GM18520 (cell line): Measurements from ENCODE around the gene ADGRG3.

ENCODE experiments used
- ATAC-seq: cut with Tn5 transposase; IDR thresholded peaks from one replicate; pipeline ENCODE4 v1.9.1; 2021; ENCODE audit not compliant: unreplicated experiment

The ADGRG3 gene

DNA sequence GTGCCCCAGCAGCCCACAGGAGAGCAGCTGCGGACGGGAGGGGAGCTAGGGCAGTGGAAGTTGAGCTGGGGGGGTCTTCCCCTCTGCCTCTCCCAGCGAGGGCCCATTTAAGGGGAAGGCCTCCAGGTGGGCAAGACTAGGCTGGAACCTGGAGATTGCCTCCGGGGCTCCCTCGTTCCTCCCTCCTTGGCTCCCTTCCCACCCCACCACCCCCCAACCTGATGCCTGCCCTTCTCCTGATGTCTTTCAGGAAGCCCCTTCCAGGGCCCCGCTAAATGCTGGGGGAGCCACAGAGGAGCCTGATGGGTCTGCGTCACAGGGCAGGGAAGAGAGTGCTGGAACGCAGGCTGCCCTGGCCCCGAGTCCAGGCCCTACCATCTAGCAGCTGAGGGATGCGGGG is 22.9 kb upstream of the ADGRG3 start:
- ATAC-seq, result no peak

DNA sequence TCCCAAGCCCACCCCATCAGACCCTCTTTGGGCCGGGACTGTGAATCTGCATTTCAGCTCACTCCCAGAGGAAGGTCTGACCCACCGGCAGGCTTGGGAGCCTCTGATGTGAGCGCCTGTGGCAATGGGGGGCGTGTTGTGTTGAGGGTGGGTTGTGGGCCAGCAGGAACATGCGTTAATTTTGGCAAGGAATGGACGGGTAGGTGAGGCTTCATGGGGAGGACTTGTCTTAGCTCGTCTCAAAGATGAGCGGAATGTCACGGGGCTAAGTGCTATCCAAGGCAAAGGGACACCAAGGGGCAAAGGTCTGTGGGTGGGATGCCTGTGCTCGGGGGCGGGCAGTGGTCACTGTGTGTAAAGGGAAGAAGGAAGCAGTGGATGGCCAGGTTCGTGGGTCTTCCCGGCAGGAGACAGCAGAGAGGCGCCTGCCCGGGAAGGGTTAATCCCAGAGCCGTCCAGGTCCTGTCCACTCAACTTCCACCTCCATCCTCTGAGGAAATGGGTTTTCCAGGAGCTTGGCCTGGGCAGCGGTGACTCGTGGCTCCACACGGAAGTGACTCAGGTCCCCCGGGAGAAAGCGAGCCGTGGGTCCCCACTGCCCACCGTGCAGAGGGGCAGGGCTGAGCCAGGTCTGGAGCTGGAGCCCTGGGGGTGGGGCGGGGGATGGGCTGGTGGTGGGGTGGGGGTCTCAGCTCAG is 22.3 kb upstream of the ADGRG3 start:
- no peak for ATAC-seq

DNA sequence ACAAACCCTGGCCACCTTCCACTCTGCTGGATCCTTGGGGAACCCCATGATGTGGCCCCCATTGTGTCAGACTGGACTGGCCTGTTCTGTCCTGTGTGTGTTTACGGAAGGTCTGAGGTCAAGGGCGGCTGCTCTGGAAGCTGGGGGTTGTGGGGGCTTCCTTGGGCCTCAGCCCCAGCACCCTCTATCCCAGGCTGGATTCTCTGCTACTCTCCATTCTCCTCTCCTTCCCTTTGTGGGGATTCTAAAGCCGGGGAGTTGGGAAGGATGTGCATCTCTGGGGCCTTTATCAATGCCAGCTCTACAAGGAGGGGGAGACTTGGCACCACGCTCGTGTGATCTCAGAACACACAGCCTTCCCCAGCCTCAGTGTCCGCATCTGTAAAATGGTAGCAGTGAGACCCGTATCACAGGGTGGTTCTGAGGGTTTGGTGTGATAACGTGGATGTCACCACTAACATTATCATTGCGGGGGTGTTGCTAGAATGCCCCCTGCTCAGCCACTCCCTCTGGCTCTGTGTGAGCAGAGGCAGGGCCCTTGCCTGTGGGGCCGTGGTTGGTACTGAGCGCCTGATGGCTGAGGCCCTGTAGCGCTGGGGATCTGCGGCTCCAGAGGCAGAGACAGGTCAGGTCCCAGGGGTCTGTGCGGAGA is 21.6 kb upstream of the ADGRG3 start:
- ATAC-seq, result no peak

DNA sequence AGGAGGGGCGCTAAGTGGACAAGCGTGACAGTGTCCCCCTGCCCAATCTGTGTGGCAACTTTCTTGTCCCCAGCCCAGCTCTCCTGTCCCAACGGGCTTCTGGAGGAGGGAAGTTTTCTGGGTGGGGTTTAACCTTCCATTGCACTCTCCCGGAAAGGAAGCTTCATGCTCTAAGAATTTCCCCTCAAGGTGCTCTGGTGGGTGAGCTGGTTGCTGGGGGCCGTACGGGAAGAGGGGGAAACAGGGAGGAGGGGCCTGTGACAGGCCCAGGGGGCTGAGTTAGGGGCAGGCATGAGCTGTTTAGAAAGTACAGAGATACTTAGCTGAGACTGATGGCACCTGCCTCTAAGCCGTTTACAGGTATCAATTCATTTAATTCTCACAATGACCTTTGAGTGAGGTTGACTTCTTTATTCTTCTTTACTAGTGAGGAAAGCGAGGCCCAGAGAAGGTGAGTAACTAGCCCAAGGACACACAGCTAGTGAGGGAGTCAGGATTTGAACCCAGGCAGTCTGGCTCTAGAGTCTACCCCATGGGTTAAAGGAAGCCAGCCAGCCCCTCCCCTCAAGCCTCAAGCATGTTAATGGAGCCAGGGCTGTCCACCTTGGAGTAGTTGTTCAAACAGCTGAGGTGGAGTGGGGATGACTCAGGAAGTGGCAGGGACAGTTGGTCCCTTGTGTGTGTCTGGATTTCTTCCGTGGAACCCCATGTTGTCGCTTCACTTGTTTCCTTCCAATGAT is 20.8 kb upstream of the ADGRG3 start:
- ATAC-seq, result no peak

DNA sequence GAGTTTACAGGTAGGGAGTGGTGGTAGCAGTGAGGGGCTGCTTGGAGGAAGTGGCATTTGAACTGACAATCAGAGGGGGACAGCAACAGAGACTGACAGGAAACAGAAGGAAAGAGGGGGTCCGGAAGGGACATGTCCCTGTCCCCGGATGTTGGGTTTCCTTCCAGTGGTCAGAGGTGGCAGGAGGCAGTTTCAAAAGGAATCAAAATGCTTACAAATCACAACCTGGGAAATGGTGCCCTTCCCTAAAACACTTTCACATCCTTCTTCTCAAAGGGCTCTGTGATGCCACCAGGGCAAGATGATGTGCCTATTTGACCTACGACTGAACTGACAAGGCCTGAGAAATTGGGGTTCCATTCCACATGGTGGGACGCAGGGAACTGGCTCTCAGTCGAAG is 20.0 kb upstream of the ADGRG3 start:
- no peak for ATAC-seq

DNA sequence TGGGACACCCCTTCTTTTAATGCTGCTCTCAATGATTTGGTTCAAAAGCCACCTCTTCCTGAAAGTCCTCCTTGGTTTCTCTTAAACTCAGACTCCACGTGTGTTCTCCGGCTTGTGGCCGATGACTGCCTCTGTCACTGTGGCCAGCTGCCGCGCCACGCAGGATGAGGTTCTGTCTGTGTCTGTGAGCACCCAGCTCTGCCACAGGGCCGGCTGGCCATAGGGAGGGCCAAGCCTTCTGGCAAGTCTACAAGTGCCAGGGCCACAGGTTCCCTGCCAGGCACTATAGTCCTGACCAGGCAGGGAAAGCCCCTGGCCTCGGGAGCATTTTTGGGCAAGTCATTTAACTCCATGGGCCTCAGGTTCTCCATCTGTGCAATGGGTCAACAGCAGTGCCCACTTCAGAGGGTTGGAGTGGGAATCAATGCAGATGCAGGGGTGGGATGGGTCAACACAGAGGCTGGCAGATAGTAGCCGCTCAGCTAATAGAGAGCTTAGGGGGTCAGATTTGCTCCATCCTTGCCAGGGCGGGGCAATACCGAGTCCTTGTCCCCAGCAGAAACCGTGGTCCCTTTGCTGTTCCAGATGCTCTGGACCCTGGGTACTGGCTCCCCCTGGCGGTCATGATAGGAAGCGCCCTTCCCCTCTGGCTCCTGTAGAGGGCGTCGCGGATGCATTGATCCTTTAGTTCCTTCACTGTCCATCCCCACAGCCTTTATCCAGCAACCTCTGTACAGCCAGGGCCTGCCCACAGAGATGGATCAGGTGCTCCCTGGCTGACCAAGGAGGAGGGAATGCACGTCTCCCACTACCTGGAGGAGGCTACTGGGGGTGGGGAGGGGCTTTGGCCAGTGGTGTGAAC is 19.3 kb upstream of the ADGRG3 start:
- peak; percentile 61 for ATAC-seq

DNA sequence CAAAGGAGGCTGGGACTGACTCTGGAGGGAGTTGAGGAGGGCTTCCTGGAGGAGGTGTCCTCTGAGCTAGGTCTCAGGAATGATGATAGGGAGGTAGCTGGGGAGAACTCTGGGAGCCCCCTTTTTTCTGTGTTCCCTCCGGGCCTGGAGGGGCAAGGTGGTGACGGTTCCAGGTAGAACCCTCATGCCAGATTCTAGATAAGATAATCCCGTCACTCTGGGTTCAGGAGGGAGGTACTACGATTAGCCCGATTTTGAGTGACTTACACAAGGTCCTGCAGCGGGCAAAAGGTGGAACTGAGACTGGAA is 18.7 kb upstream of the ADGRG3 start:
- ATAC-seq, result no peak

DNA sequence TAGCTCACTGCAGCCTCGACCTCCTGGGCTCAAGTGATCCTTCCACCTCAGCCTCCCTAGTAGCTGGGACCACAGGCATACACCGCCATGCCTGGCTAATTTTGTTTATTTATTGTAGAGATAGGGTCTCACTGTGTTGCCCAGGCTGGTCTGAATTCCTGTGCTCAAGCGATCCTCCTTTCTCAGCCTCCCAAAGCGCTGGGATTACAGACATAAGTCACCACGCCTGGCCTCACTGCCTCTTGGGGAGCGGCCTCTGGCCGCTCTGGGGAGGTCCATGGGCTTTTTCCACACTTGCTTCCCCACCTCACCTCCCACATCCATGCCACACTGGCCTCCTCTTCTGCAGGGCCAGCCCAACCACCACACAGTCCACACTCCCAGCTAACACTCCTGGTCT is 18.3 kb upstream of the ADGRG3 start:
- ATAC-seq, result no peak

DNA sequence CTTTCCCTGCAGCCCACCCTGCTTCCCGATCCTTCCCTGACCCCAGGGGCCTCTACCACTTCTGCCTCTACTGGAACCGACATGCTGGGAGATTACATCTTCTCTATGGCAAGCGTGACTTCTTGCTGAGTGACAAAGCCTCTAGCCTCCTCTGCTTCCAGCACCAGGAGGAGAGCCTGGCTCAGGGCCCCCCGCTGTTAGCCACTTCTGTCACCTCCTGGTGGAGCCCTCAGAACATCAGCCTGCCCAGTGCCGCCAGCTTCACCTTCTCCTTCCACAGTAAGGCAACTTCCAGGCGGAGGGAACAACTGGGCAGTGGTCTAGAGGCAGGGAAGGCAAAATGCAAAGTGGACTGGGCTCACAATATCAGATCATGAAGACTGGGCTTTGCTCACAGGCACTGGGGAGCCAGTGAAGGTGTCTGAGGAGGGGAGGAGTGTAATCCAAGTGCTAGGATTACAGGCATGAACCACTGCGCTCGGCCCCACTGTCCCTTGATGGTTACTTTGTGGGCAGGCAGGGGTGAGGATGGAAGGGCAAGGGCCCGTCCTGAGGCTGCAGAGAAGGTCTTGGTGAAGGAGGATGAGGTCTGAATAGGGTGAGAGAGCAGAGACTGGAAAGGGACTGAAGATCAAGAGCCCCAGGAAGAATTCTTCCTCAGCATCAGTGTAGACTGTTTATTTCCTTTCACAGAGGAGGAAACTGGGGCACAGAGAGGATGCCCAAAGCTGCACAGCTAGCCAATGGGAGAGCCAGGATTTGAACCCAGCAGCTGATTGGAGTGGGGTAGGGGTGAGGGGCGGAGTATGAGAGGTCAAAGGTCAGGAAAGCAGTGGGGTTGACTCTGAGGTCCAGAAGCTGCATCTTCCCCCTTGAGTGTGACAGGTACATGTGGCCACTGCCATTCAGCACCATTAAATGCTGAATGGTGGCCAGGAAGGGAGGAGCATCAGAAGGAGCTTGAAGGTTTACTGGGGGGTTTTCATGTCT is 16.5 kb upstream of the ADGRG3 start:
- no peak for ATAC-seq

DNA sequence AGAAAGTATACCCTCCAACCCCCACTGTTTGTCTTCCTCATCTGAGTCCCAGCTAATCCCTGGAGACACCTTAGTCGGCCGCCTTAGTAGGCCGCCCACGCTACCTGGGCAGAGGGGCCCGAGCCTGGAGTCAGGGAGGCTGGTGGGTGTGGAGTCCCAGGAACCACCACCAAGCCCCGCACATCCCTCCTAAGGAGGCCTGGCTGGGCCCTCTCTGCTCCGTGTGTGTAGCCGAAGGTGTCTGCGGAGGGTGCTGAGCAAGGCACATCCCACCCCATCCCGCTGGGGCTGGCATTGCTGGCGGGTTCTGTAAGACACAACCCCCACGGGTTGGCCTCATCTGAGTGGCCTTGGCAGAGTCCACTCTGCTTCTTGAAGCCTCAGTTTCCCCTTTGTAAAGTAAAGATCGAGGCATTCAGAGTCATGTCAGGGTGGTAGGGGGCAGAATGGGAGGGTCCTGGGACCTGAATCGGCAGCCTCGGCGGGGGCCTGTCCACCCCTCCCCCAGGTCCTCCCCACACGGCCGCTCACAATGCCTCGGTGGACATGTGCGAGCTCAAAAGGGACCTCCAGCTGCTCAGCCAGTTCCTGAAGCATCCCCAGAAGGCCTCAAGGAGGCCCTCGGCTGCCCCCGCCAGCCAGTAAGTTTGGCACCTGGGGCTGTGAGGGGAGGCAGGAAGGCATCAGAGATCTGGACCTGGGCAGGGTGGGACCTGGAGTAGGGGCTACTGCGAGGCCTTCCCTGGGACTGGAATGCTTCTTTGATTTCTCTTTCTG is 15.2 kb upstream of the ADGRG3 start:
- ATAC-seq, result no peak

DNA sequence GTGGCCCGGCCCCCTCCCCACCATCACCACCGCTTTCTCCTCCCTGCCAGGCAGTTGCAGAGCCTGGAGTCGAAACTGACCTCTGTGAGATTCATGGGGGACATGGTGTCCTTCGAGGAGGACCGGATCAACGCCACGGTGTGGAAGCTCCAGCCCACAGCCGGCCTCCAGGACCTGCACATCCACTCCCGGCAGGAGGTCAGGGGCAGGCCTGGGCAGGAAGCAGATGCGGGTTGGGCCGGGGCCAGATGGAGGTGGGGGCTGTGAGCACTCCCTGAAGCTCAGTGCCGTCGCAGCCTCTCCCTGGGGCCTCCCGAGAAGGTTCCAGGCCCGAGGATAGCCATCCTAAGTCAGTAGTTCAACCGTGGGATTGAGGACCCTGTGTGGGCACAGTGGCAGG is 14.2 kb upstream of the ADGRG3 start:
- ATAC-seq, result no peak

DNA sequence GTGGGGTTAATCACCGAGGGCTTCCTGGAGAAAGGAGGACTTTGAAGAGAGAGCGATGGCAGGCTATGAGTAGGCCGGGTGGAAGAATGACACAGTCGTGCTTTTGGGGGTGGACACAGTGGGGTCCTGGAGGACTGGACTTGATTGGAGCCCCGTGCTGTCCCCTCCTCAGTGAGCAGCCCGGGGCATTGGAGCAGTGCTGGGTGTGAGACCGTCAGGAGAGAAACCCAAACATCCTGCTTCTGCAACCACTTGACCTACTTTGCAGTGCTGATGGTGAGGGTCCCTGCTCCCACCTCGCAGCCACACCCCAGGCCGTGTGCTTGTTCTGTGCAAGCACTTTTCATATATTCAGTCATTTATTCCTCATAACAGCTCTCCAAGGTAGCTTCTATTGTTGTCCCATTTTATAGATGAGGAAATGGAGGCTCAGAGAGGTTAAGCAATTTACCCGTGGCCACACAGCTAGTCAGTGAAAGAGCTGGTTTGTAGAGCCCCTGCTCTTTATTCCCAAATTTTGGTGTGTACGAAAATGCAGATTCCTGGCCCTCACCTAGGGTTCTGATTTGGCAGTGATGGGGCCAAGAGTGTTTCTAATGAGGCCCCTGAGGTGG is 11.7 kb upstream of the ADGRG3 start:
- no peak for ATAC-seq

DNA sequence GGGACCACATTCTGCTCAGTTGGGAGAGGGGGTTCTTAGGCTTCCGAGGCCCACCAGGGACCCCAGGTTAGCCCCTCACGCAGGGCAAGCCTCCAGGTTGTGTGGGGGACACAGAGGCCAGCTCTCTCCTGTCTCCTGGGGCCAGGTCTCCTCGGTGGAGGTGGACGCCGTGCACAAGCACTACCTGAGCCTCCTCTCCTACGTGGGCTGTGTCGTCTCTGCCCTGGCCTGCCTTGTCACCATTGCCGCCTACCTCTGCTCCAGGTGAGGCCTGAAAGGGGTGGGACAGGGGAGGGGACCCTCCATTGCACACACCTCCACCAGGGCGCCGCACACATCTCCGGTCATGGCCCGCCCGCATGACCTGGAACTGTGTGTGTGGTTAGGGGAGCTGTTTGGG is 10.9 kb upstream of the ADGRG3 start:
- no peak for ATAC-seq

DNA sequence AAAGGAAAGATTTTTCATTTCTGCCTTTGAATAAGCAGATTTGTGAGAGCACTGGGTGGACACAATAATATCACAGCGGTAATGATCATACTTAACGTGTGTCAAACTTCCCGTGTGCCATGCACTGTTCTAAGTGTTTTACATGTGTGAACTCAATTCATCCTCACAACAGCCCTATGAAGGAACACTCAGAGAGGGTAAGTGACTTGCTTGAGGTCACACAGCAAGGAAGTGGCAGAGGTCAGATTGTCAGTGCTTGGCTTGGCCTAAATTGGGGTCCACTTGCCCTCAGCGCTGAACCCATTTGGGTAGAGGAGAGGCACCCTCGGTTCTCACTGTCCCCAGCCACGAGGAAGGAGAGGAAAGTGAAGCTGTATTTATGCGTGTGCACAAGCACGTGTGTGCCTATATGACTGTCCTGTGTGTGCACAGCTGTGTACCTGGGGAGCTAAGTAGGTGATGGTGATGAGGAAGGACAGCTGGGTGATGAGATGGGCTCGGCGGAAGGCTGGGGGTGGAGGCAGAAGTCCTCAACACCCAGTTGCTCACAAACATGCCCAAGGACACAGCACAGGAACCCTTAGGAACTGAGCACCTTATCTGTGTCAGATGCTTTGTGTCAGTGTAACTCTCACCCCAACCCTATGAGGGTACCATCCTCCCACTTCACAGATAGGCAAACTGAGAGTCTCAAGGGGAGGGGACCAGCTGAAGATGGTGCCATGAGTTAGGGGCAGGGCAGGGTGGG is 9.8 kb upstream of the ADGRG3 start:
- ATAC-seq, result no peak

DNA sequence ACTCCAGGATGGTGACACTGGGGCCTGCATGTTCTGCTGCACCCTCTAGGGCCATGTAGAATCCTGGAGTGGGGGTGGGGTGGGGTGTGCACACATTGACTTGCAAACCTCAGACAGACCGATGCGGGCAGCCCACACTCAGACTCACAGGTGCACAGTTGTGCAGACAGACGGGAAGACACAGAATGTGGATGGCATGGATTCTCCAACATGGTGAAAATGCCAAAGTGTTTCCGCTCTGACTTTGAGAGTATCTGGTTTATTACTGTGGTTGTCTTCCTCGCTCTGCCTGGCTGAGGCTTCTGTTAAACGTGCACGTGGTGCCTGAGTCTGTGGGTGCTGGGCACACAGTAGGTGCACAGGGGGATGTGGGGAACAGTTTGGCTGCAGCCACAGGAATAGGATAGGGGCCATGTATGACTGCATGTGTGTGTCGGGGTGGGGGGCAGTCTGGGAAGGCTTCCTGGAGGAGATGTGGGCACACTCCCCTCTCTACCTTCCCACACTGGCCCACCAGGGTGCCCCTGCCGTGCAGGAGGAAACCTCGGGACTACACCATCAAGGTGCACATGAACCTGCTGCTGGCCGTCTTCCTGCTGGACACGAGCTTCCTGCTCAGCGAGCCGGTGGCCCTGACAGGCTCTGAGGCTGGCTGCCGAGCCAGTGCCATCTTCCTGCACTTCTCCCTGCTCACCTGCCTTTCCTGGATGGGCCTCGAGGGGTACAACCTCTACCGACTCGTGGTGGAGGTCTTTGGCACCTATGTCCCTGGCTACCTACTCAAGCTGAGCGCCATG is 9.0 kb upstream of the ADGRG3 start:
- no peak for ATAC-seq

DNA sequence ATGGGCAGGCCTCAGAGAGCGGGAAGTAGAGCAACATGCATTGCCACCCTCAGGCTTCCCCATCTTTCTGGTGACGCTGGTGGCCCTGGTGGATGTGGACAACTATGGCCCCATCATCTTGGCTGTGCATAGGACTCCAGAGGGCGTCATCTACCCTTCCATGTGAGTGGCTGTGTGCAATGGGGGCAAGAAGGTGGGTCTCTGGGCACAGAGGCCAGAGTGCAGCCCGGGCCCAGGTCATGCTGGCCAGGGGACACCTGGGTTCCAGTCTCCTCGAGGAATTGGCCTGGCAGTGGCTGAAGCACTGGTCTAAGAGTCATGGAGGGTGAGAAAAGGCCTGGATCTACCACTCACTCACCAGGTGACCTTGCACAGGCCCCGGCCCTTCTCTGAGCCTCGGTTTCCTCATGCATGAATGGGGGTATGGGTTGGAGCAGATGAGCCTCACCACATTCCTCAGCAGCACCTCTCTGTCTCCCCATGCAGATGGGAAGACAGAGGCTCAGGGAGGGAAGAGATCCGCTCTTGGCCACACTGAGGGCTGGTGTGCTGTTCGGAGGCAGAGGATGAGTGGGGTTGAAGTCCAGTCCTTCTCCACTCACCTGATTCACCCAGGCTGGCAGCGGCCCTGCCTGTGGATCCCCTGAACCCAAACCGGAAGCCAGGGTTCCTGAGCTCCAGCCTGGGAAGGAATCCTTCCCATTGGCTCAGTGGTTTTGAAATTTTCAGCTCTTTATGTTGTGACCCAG is 7.2 kb upstream of the ADGRG3 start:
- no peak for ATAC-seq

DNA sequence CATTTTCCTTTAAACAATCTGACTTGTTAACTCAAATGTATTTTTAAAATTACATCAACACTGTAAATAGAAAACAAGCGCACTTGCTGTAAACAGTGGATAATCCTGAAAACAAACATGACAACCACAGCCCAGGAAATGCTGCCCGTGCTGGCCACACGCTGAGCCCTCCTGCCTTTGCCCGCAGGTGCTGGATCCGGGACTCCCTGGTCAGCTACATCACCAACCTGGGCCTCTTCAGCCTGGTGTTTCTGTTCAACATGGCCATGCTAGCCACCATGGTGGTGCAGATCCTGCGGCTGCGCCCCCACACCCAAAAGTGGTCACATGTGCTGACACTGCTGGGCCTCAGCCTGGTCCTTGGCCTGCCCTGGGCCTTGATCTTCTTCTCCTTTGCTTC is 6.6 kb upstream of the ADGRG3 start:
- ATAC-seq, result no peak
